A549 (cell line): Measurements from ENCODE around the gene PHF20.

Source experiments
- POLR2A ChIP-seq: IDR thresholded peaks from 2 replicates; pipeline ENCODE4 v1.6.1; 2012; ENCODE audit warnings: mild to moderate bottlenecking, low read length
- TF ChIP-seq, protein P1 (sequence below): fragments of 200-600 bp; sonication (generic); IDR thresholded peaks from 2 replicates; pipeline ENCODE4 v1.6.1; 2016; ENCODE audit warnings: antibody characterized with exemption, mild to moderate bottlenecking, moderate library complexity

DNA sequence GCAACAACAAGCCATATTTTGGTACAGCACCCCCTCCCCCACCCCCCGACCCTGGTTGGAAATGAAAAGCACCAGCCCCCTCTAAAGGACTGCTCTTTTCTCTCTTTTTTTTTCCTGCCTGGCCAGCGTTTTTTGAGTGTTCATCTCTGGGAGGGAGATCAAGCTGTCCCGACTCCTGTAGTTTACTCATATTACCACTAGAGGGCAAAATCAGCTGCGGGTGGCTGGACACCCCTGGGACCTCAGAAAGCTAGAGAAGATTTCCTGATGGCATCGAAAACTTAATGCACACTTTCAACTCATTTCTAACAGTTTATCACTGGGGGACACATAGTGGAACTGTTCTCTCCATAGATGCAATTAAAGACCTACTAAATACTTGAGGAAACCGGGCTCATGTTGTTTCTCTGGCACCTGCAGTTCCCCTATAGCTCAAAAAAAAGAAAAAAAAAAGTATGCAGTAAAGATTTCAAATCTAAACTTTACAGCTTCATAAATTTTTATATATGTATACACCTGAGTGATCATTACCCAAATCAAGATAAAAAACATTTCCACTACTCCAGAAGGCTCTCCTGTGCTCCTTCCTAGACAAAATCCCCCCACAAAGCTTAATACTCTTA lies 221.0 kb downstream of the PHF20 start:
- TF ChIP-seq, protein P1, sequence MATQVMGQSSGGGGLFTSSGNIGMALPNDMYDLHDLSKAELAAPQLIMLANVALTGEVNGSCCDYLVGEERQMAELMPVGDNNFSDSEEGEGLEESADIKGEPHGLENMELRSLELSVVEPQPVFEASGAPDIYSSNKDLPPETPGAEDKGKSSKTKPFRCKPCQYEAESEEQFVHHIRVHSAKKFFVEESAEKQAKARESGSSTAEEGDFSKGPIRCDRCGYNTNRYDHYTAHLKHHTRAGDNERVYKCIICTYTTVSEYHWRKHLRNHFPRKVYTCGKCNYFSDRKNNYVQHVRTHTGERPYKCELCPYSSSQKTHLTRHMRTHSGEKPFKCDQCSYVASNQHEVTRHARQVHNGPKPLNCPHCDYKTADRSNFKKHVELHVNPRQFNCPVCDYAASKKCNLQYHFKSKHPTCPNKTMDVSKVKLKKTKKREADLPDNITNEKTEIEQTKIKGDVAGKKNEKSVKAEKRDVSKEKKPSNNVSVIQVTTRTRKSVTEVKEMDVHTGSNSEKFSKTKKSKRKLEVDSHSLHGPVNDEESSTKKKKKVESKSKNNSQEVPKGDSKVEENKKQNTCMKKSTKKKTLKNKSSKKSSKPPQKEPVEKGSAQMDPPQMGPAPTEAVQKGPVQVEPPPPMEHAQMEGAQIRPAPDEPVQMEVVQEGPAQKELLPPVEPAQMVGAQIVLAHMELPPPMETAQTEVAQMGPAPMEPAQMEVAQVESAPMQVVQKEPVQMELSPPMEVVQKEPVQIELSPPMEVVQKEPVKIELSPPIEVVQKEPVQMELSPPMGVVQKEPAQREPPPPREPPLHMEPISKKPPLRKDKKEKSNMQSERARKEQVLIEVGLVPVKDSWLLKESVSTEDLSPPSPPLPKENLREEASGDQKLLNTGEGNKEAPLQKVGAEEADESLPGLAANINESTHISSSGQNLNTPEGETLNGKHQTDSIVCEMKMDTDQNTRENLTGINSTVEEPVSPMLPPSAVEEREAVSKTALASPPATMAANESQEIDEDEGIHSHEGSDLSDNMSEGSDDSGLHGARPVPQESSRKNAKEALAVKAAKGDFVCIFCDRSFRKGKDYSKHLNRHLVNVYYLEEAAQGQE, result no peak
- TF ChIP-seq POLR2A, result no peak
